Activated CD8-positive, alpha-beta memory T cell treated with anti-CD3 and anti-CD28 coated beads for 36 hours (primary cell): ENCODE data around the gene GPR108. TPM values are rescaled to one million over a fixed set of nuclear protein-coding genes. Genes with fewer than 3 reads are reported as not detected.

Source experiments
- CTCF ChIA-PET: fragments of 350-600 bp; sonication (Branson Sonifier 250); formaldehyde crosslinking; loops from one replicate; lab custom pipeline; 2021; ENCODE audit warnings: antibody characterized with exemption; lab: Charles Lee
- POLR2A ChIA-PET: fragments of 350-600 bp; sonication (Branson Sonifier 250); formaldehyde crosslinking; loops from one replicate; lab custom pipeline; 2021; ENCODE audit warnings: antibody characterized with exemption; lab: Charles Lee
- total RNA-seq, 2 experiments: library from RNA; stranded (reverse); gene quantifications; one replicate each; pipeline ENCODE4 v1.2.3, GENCODE V29; 2021

GPR108 gene
- total RNA-seq, 2 experiments from 2014 or later, result 63.2 to 74.7 TPM

DNA sequence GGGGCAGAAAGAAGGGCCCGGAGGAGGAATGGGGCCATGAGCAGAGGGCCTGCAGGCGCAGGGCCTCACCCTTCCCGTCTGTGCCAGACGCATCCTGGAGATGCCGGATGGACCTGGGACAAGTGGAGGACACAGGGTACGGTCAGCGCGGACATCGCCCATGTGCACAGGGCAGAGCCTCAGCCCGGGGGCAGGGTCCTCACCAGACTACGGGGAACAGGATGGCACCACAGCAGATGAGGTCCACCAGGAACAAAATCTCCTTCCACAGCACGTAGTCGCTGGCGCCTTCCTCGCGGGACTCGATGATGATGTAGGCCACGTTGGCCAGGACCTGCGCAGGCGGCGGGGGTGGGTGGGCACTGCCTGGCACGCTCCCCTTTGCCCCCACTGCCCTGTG lies 5.6 kb downstream of the GPR108 start:
- ChIA-PET CTCF (no interaction called here), POLR2A (no interaction called here)

DNA sequence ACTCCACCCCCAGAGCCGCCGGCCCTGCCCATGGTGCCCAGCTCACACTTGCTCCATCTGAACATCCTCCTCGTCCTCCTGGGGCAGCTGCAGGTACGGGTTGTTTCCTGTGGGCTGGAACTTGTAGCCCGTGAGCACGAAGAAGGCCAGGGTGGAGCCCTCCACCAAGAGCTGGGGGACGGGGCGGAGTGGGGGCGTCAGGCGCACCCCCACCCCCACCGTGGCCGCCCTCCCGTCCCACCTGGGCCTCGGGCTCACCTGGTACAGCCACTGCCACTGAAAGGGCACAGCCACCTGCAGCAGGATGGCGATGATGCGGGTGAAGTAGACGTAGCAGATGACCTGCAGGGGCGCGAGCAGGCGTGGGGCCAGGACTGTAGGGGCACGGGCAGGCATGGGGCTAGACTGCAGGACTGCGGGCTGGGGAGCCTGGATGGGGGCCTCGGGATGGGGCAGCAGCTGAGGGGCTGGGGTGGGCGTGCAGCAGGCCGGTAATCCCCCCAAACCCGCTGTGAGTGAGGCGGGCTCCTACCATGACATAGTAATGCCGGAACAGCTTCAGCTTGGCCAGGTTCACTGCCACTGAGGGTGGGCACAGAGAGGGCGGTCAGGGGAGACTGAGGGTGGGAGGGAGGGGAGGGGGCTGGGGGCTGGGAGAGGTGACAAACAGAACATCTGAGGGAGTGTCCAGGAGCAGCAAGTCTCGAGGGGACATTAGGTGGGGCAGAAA lies 6.3 kb downstream of the GPR108 start:
- POLR2A ChIA-PET, result no interaction called here
- CTCF ChIA-PET, result interaction anchor here (0.7 kb wide), 1 partner anchor 98 kb away, joined by 3 read pairs; no protein-coding TSS in a partner anchor

DNA sequence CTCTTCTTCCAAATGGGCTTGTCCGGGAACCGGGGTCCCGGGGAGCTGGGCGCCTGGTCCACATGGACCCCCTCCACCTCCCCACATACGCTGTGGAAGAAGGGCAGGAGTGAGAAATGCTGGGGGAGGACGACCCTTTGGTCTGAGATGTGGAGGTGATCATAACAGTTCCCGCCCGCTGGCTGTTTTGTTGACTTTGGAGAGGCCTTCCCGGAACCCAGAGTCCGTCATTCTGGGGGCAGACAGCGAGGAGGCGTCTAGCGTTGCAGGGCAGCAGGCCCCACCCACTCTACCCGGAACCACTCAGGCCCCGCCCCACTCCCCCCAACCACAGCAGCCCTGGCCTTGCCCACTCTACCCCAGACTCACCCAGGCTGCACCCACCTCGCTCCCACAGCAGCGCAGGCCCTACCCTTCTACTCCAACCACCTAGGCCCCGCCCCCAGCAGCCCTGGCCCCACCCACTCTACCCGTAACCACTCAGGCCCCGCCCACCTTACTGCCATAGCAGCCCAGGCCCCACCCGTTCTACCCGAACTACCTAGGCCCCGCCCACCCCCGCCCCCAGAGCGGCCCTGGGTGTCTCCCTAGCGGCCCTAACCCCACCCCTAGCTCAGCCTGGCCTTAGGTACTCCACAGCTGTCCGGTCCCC lies 7.1 kb downstream of the GPR108 start:
- POLR2A ChIA-PET, result interaction anchor here (0.5 kb wide), 1 partner anchor 15 kb away, joined by 3 read pairs; no protein-coding TSS in a partner anchor
- CTCF ChIA-PET, result no interaction called here

DNA sequence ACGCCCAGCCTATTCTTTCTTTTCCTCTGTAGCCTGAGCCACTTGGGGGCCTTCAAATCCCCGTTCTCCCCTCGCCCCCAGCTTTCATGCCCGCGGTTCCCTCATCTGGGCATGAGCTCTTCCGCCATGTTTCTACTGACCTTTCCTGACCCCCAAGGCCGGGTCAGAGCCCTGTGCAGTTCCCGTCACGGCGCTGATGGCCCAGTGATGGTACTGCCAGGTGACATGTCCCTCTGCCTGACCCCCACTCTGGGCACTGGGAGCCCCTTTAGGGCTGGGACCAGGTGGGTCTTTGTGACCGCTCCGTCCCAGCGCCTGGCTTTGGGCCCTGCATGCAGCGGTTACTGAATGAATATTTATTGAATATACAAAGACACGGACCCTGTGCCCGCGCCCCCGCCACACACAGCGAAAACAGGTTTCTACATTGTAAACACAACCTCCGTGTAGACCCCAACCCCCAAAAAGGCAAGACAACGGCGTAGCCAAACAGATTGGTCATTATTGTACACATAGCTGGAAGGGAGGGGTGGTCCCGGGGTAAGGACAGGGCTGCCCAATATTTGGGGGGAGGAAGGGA lies 7.7 kb downstream of the GPR108 start:
- ChIA-PET CTCF (interaction anchor here (2.2 kb wide), 1 partner anchor 9 kb away, joined by 7 read pairs; no protein-coding TSS in a partner anchor), POLR2A (interaction anchor here (0.5 kb wide), 1 partner anchor 14 kb away, joined by 3 read pairs; no protein-coding TSS in a partner anchor)

DNA sequence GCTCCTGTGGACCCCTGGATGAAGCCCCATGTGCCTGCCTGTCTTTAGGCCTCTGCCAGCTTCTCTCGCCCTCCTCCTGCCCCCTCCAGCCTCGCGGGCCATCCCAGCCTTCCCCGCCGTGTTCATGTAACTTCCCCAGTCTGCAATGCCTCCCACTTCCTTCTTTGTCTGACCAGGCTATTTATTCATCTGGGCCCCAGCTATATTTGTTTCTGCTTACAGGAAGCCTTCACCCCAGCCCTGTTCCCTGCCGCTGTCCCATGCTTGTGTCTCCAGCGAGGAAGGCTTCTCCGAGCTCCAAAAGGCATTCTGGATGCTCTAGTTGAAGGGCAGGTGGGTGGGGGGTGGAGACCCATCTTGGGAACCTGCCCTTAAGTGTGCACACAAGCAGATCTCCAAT lies 9.0 kb downstream of the GPR108 start:
- ChIA-PET CTCF (interaction anchor here (2.2 kb wide), 1 partner anchor 10 kb away, joined by 7 read pairs; no protein-coding TSS in a partner anchor), POLR2A (interaction anchor here (0.7 kb wide), 1 partner anchor 40 kb away, joined by 3 read pairs; no protein-coding TSS in a partner anchor)

DNA sequence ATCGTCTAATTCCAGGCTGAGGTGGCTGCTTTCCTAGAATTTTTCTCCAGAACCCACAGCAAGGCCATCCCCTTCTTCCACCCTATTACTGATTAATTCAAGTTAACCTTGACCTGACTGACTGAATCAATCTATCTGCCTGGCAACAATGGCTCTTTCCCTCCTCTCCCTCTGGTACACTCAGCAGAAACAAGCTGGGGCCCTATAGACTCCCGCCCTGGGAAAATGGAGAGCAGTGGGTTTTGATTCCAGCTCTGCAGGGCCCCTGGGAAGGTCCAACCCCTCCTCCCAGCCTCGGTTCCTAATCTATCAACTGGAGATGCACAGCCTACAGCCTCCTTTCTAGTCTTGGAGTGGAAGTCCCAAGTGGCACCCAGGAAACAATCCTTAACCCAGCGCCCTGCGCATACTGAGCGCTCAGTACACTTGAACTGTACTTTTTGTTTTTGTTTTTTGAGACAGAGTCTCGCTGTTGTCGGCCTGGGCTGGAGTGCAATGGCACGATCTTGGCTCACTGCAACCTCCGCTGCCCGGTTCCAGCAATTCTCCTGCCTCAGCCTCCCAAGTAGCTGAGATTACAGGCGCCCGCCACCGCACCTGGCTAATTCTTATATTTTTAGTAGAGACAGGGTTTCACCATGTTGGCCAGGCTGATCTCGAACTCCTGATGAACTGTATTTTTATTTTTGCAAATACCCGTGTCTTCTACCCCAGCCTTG lies 11.7 kb downstream of the GPR108 start:
- POLR2A ChIA-PET, result no interaction called here
- CTCF ChIA-PET, result no interaction called here

DNA sequence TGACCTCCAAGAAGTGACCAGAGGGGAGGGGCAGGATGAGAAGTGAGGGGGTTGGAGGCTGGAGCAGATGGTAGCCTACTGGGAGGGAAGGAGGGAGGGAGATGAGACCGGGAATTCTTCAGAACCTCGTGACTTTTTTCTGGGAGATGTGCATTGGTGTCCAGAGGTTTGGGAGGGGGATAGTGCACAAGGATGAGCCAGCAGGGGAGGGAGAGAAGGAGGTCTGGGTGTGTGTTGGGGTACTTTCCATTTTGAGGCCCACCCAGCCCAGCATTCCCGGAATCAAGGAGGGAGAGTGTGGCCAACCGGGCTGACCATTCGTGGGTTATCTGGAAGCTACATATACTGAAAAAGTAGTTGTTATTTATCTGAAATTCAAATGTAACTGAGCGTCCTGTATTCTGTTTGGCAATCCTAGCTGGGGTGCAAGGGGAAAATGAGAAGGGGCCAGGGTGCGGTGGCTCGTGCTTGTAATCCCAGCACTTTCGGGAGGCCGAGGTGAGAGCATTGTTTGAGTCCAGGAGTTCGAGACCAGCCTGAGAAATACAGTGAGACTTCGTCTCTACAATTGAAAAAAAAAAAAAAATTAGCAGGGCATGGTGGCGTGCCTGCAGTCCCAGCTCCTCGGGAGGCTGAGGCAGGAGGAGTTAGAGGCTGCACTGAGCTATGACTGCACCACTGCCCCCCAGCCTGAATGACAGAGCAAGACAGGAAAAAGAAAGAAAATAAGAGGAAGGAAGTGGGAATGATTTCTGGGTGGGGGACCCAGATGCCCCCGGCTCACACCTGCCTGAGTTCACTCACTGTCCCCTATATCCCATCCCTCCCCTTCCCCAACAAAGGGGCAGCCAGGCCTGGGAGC lies 12.5 kb downstream of the GPR108 start:
- POLR2A ChIA-PET, result no interaction called here
- CTCF ChIA-PET, result interaction anchor here (1.1 to 1.4 kb wide), 2 partner anchors 8 to 208 kb away, joined by 3 to 4 read pairs; no protein-coding TSS in a partner anchor

DNA sequence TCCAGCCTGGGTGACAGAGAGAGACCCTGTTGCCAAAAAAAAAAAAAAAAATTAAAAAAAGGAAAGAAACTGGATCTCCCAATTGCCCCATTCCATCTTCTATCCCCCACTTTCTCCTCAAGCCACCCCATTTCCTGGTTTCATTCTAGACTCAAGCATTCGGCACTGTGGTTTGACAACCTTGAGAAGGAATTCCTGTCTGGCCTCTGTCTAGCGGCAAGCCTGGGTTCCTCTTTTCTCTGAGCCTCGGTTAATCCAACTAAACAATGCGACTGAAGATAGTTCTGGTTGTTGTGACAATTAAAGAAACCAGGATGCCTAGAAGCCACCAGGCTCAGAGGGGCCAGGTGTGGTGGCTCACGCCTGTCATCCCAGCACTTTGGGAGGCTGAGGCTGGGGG lies 13.6 kb downstream of the GPR108 start:
- ChIA-PET CTCF (interaction anchor here (1.4 kb wide), 1 partner anchor 10 kb away, joined by 4 read pairs; no protein-coding TSS in a partner anchor), POLR2A (no interaction called here)

DNA sequence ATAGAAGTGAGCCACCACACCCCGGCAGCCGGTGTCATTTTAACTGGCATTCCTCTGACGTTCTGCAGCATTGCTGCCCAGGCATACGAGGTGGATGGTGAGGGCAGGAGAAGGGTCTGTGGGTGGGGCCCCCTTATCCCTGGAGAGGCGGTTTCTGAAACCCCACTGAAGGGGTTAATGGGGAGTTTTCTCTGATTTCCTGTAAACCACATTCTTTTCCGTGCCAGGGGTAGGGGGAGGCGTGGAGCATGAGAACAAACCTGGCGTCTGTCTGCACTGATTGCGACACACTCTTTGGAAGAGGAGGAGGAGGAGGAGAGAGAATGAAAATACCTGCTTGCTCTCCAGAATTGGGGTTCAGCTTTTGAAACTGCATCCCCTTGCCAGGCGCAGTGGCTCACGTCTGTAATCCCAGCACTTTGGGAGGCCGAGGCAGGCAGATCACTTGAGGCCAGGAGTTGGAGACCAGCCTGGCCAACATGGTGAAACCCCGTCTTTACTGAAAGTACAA lies 14.2 kb downstream of the GPR108 start:
- CTCF ChIA-PET, result no interaction called here
- POLR2A ChIA-PET, result no interaction called here

DNA sequence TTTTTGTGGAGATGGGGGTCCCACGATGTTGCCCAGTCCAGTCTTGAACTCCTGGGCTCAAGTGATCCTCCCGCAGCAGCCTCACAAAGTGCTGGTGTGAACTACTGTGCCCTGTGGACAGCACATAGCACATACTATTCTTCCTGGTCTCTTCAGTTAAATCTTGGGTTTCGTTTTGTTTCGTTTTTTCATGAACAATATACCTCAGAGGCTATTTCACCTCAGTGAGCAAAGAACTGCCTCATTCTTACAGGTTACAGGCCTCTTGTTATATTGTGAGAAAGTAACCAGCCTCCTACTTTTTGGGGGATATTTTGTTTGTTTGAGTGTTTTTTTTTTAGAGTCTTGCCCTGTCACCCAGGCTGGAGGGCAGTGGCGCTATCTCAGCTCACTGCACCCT lies 15.6 kb downstream of the GPR108 start:
- CTCF ChIA-PET, result no interaction called here
- POLR2A ChIA-PET, result no interaction called here

DNA sequence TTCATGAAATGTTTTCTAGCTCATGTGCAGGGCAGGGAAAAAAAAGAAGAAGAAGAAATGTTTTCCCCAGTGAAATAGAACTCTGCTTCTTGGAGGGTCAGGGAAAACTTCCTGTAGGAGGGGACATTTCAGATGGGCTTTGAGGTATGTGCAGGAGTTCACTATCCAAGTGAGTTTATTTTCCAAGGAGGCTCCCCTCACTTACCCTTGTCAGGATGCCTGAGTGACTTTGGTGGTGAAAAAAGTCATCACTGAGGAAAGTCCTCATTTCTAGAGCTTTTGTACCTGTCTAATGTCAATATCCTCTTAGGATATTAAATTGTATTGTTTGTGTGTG lies 16.3 kb downstream of the GPR108 start:
- POLR2A ChIA-PET, result no interaction called here

DNA sequence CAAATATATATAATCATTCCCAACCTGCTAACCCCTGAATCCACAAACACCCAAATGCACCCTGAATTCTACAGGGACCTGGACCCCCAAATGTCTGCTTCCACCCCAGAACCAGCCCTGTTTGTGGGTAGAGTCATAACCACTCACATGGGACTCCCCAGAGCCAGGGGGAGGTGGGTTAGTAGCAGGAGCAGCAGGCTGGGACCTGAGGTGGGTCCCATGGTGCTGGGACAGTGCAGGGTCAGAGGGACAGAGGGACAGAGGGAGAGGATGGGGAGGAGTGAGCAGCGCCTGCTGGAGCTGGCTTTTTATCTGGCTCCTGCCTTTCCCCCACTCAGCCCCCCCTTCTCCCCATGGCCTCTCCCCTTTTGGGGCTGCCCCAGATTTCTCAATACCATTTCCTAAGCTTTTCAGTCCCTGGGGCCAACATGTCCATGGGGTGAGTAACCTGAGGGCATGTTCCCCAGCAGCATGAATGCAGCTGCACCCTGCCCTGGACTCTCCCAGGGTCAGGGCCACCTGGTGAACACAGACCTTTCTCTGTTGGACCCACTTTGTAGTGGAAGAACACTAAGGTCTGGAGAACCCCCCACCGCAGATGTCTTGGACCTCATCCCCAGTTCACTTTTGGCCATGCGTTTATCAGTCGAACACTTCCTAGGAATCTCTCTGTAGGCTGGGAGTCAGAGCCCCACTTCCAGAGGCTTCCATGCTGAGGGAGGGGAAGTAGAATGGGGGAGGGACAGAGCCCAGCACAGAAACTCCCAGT lies 16.8 kb downstream of the GPR108 start, which contains the start of gene C3:
TSS of gene C3 (minus strand) at position 282 of the 769 bp plus-strand sequence. CDS start at position 221, 61 bp downstream.
- ChIA-PET POLR2A (no interaction called here), CTCF (no interaction called here)

More for the DNA sequence above, 16.3 kb downstream of the GPR108 start:
- CTCF ChIA-PET, result no interaction called here

DNA sequence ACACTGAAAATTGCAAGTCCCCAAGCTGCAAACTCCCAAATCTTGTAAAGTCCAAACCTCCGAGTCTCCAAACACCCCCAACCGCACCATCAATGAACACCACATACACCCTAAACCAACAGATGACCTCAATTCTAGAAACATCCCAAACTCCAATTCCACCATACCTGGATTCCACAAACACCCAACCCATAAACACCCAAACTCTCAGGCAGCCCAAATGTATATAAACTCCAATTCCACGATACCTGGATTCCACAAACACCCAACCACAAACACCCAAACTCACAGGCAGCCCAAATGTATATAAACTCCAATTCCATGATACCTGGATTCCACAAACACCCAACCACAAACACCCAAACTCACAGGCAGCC lies 17.4 kb downstream of the GPR108 start:
- POLR2A ChIA-PET, result no interaction called here
- CTCF ChIA-PET, result no interaction called here

DNA sequence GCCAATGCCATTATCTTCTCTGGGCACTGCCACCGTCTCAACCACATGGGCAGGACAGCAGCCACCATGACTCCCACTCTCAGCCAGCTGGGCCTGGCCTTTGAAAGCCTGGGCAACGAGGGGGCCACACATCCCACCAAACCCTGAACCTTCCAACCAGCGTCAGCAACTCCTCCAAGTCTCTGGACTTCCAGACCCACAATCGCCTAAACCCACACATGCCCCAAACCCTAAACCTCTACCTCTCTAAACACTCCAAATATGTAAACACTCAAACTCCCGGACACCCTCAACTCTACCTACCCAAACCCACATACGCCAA lies 17.9 kb downstream of the GPR108 start:
- ChIA-PET CTCF (no interaction called here), POLR2A (no interaction called here)

DNA sequence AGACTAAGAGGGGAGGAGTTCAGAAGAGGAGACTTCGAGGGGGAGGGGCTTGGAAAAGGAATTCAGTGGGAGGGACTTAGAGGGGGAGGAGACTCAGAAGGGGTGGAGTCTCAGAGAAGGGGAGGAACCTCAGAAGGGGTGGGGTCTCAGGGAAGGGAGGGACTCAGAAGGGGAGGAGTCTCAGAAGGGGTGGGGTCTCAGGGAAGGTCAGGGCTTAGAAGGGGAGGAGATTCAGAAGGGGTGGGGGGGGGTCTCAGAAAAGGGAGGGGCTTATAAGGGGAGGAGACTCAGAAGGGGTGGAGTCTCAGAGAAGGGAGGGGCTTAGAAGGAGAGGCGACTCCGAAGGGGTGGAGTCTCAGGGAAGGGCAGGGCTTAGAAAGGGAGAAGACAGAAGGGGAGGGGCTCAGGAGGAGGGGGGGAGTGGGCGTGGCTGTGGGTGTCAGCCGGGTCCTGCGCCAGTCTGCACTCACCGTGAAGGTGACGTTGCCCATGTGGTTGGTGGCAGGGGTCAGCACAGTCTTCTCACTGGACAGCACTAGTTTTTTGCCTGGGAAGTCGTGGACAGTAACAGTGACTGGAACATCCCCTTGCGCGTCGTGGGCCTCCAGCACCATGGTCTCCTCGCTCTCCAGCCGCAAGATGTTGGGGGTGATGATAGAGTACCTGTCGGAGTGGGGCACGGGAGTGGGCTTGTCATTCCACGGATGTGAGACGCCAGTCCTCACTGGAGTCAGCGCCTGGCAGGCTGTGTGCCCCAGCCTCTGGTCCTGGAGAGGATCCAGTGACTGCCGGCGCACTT lies 18.4 kb downstream of the GPR108 start:
- ChIA-PET POLR2A (no interaction called here), CTCF (interaction anchor here (0.6 kb wide), 1 partner anchor 198 kb away, joined by 3 read pairs; no protein-coding TSS in a partner anchor)

DNA sequence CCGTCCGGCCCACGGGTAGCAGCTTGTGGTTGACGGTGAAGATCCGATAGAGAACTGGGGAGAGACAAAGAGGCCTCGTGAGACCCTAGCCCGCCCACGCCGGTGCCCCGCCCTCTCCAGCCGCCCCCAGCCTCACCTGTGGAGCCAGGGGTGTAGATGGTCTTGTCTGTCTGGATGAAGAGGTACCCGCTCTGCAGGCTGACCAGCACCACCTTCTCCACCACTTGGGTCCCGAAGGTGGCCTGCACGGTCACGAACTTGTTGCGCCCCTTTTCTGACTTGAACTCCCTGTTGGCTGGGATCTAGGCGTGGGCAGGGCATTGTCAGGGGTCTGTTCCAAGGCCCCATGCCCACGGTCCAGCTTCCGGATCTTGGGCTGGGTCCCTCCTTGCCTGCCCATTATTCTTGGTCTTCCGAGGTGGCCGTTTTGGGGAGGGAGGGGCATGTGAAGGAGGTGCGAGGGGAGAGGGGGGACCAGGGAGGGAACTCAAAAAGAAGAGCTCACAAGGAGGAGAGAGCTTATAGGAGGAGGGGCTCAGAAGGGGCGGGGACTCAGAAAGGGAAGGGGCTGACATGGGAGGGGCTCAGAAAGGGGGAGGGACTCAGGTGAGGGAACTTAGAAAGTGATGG lies 19.2 kb downstream of the GPR108 start:
- ChIA-PET CTCF (interaction anchor here (0.6 kb wide), 1 partner anchor 197 kb away, joined by 3 read pairs; no protein-coding TSS in a partner anchor), POLR2A (no interaction called here)
